Small intestine (tissue), 7 donors: ENCODE data around the gene LASP1NB.
A peak's percentile ranks its signal among the peaks of the same experiment; 100 is the strongest.
"Not testable (repeated sequence)": the region's sequence is repeated elsewhere in the genome, so short reads cannot be mapped to it uniquely, and the experiment has no call there.

Experiments
- DNase-seq, 2 donors: peaks; one replicate each; pipeline versions ENCODE4 v3.0.0 to v3.0.0-alpha.2; 2013
- FAIRE-seq: peaks from 2 replicates; lab custom pipeline; 2012; peaks lifted over from hg19 to GRCh38; lab: Jason Lieb, UNC
- H3K27ac ChIP-seq, 3 donors: one replicate each; pipeline ENCODE4 v1.5.1; 2013; ENCODE audit warnings: low read length in 2 of 3, mild to moderate bottlenecking in 2 of 3, control low read depth in 1 of 3, inconsistent platforms in 1 of 3, low read depth in 1 of 3, moderate library complexity in 1 of 3
- H3K27me3 ChIP-seq, 3 donors: one replicate each; pipeline ENCODE4 v1.6.1; 2013; ENCODE audit warnings: low read length in 3 of 3, inconsistent platforms in 1 of 3; ENCODE audit not compliant: control insufficient read depth in 3 of 3, insufficient read depth in 3 of 3
- H3K36me3 ChIP-seq, 3 donors: one replicate each; pipeline ENCODE4 v1.6.1; 2013; ENCODE audit warnings: low read length in 3 of 3, inconsistent platforms in 1 of 3, low read depth in 1 of 3, mild to moderate bottlenecking in 1 of 3, moderate library complexity in 1 of 3; ENCODE audit not compliant: control insufficient read depth in 3 of 3, insufficient read depth in 2 of 3
- H3K4me1 ChIP-seq, 3 donors: one replicate each; pipeline ENCODE4 v1.6.1; 2013; ENCODE audit warnings: low read length in 2 of 3, inconsistent platforms in 1 of 3, low read depth in 1 of 3, mild to moderate bottlenecking in 1 of 3, moderate library complexity in 1 of 3; ENCODE audit not compliant: control insufficient read depth in 3 of 3, insufficient read depth in 2 of 3
- H3K4me3 ChIP-seq, 3 donors: one replicate each; pipeline ENCODE4 v1.5.1; 2013; ENCODE audit warnings: low read length in 3 of 3, control low read depth in 1 of 3, inconsistent platforms in 1 of 3, low read depth in 1 of 3, mild to moderate bottlenecking in 1 of 3, moderate library complexity in 1 of 3
- H3K9me3 ChIP-seq, 2 donors: one replicate each; pipeline ENCODE4 v1.6.1; 2013; ENCODE audit warnings: low read depth in 1 of 2, low read length in 1 of 2; ENCODE audit not compliant: control insufficient read depth in 2 of 2, insufficient read depth in 1 of 2
- WGBS, 3 donors: extraction: QIAGEN DNeasy Blood & Tissue Kit; methylation state at CpG; one replicate each; pipeline ENCODE4 v1.1.7; 2013; 5-methylcytosine and 5-hydroxymethylcytosine counted together
- donor health status: healthy with polysubstance abuse.
- donor health status: control.
- donor health status: control.
- donor health status: Bipolar disorder and iron deficiency.
- donor health status: healthy.

The LASP1NB gene

DNA sequence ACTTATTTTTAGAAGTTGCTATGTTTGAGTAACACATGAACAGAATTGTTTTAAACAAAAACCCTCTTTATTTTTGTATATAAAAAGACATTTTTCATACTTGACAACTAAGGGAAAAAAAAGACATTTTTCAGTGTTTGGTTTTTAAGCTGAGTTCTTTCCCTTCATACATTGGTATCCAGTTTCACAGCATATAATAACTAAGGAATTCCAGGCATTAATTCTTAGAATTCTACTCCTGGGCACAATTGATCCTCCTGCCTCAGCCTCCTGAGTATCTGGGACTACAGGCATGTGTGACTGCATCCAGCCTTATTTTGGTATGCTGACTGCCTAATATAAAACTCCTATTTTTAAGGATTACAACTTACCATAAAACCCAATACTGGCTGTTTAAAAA, 33.3 kb downstream of the LASP1NB start:
- no peak overlapping the region for H3K27ac ChIP-seq
- no peak for FAIRE-seq

DNA sequence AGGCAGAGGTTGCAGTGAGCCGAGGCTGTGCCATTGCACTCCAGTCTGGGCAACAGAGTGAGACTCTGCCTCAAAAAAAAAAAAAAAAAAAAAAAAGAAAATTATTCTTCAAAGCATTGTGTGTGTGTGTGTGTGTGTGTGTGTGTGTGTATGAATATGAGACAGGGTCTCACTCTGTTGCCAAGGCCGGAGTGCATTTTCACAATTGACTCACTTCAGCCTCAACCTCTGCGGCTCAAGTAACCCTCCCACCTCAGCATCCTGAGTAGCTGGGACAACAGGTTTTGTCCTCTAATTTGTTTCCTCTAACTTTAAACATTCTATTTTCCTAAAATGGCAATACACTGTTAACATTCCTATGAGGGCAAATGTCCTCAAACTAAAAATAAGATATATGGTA, 34.1 kb downstream of the LASP1NB start:
- FAIRE-seq (no peak), DNase-seq (no peak)
- Histone ChIP-seq H3K27ac (no peak overlapping the region), H3K4me1 (no peaks in the 10 kb centered on the region), H3K27me3 (no peaks in the 10 kb centered on the region), H3K4me3 (no peak overlapping the region), H3K36me3 (no peaks in the 10 kb centered on the region), H3K9me3 (no peaks in the 10 kb centered on the region)
- 75 to 91% (median 85%) methylated on average over 3 of the region's 3 CpGs for WGBS, 3 donors

More for the DNA sequence above, 33.3 kb downstream of the LASP1NB start:
- no peaks in the 10 kb centered on the region for H3K36me3 ChIP-seq
- no peak overlapping the region for H3K4me3 ChIP-seq
- H3K27me3 ChIP-seq, result no peaks in the 10 kb centered on the region
- no peaks in the 10 kb centered on the region for H3K4me1 ChIP-seq
- DNase-seq, result no peak
- H3K9me3 ChIP-seq, result no peaks in the 10 kb centered on the region

DNA sequence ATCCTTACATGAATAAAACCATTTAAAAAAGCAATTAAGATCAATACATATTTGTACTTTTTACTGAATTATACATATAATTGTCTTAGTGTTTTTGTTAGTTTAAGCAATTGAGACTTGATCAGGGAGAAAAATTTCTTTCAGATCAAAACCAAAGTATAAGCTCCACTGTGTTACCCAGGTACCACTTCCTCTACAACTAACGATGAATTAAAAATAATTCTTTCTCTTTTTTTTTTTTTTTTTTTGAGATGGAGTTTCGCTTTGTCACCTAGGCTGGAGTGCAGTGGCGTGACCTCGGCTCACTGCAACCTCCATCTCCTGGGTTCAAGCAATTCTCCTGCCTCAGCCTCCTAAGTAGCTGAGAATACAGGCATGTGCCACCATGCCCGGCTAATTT, 35.0 kb downstream of the LASP1NB start:
- no peak for DNase-seq
- Histone ChIP-seq H3K9me3 (no peaks in the 10 kb centered on the region), H3K27ac (no peak overlapping the region), H3K4me3 (no peak overlapping the region), H3K27me3 (no peaks in the 10 kb centered on the region), H3K36me3 (no peaks in the 10 kb centered on the region), H3K4me1 (no peaks in the 10 kb centered on the region)
- FAIRE-seq, result no peak
- 58 to 88% (median 71%) methylated on average over 4 to 5 of the region's 5 CpGs for WGBS, 3 donors

DNA sequence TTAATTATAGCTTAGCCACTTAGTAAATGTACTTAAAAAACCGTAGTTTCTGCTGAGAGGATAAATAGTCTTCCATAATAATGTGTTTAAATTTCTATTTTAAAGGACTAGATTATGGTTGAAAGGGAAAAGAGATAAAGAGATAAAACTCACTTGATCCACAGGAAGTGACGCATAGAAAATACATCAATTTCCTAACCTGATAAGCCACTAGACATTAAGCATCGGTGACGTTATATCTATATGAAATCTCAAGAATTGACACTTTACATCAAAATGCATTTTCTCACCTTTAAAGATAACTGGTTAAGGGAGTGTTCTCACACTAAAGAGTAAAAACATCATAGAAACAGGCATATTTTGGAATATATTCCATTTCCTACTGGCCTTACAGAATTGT, 36.0 kb downstream of the LASP1NB start:
- Histone ChIP-seq H3K27me3 (no peaks in the 10 kb centered on the region), H3K4me1 (no peaks in the 10 kb centered on the region), H3K36me3 (no peaks in the 10 kb centered on the region), H3K9me3 (no peaks in the 10 kb centered on the region), H3K4me3 (no peak overlapping the region), H3K27ac (no peak overlapping the region)
- FAIRE-seq, result no peak
- 52 to 66% (median 55%) methylated on average over 4 of the region's 4 CpGs for WGBS, 3 donors
- no peak for DNase-seq

DNA sequence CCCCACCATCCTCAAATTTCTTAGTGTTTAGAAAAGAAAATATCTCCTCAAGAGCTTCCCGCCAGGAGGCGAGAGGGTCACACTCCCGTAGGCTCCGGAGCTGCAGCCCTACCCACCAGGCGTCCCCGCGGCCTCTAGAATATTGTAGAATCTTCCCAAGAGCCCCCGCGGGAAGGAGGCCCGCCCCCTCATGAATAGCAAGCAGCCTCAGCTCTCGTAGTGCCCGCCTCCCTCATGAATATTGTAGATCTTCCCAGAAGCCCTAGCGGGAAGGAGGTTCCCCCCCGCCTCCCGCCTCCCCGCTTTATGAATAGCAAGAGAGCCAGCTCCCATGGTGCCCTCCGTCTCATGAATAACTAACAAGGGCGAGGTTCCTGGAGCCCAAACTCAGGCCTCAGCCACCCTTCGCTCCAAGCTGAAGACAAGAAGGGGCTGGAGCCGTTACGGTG, 41.9 kb downstream of the LASP1NB start, which contains the start of gene FBXO47:
Gene FBXO47 (minus strand): TSS at position 114 of the 449 bp plus-strand sequence. CDS start 4,378 bp downstream, outside the sequence.
- peak within 1 kb of the TSS in 2 of 3 donors; percentile 7 to 38 for H3K4me3 ChIP-seq
- H3K27ac ChIP-seq, result peak within 1 kb of the TSS in 2 of 3 donors; percentile 37 to 86
- no peaks in the 10 kb centered on the region for H3K36me3 ChIP-seq
- WGBS, 3 donors, result 8 to 23% (median 12%) methylated on average over 21 of the region's 21 CpGs
- H3K27me3 ChIP-seq, result no peaks in the 10 kb centered on the region
- DNase-seq (peak; percentile 89 to 90), FAIRE-seq (no peak)
- peaks cover 0 to 5% (median 2%) of the 10 kb centered on the region in 3 donors for H3K4me1 ChIP-seq
- peaks cover 0 to 3% of the 10 kb centered on the region in 2 donors for H3K9me3 ChIP-seq

DNA sequence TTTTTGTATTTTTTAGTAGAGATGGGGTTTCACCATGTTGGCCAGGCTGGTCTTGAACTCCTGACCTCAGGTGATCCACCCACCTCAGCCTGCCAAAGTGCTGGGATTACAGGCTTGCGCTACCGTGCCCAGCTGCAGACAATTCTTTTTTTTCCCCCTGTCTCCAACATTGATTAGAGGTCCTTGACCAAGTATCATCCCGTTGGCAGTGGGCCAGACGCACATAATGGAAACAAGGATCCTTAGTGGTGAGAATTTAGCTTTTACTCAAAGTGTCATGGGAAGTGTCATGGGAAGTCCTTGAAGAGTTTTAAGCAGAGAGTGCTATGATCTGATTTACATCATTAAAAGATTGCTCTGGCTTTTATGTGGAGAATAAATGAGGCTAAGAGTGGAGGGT, 43.9 kb downstream of the LASP1NB start:
- no peaks in the 10 kb centered on the region for H3K27me3 ChIP-seq
- H3K4me3 ChIP-seq, result no peak overlapping the region
- peaks cover 0 to 3% of the 10 kb centered on the region in 2 donors for H3K9me3 ChIP-seq
- H3K27ac ChIP-seq, result no peak overlapping the region
- DNase-seq (no peak), FAIRE-seq (no peak)
- WGBS, 3 donors, result 66 to 74% (median 72%) methylated on average over 4 of the region's 4 CpGs
- H3K36me3 ChIP-seq, result no peaks in the 10 kb centered on the region
- H3K4me1 ChIP-seq, result peaks cover 0 to 5% (median 2%) of the 10 kb centered on the region in 3 donors

DNA sequence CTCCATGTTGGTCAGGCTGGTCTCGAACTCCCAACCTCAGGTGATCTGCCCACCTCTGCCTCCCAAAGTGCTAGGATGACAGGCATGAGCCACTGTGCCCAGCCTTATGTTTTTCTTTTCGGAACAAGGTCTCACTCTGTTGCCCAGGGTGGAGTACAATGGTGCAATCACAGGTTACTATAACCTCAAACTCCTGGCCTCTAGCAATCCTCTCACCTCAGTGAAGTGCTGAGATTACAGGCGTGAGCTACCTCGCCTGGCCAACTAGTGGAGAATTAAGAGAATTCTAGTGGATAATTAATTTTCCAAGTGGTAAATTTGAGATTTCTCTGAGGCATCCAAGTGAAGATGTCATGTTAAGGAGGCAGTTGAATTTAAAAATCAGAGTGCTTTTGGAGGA, 44.7 kb downstream of the LASP1NB start:
- H3K4me3 ChIP-seq, result no peak overlapping the region
- FAIRE-seq, result no peak
- H3K4me1 ChIP-seq, result peaks cover 0 to 5% (median 2%) of the 10 kb centered on the region in 3 donors
- DNase-seq, result no peak
- H3K27ac ChIP-seq, result no peak overlapping the region
- 47 to 77% (median 53%) methylated on average over 3 to 4 of the region's 4 CpGs for WGBS, 3 donors
- H3K27me3 ChIP-seq, result no peaks in the 10 kb centered on the region
- H3K36me3 ChIP-seq, result no peaks in the 10 kb centered on the region
- peaks cover 0 to 3% of the 10 kb centered on the region in 2 donors for H3K9me3 ChIP-seq

DNA sequence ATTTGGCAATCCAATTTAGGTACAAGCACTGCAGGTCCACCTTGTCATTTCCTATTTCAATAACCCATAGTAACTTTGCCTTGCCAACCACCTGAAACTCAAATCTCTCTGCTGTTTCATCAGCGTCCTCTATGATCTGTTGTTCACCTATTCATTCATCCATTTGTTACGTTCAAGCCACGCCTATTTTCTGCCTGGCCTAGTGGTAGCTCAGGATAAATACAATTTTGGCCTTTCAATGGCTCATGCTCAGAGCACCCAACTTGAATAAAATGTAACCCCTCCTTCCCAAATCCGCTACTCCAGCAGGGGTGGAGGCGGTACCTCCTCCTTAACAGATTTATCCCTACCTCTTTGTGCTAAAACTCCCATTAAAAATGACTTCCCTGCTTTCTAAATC, 45.4 kb downstream of the LASP1NB start:
- H3K4me3 ChIP-seq, result no peak overlapping the region
- H3K27ac ChIP-seq, result no peak overlapping the region
- no peak for FAIRE-seq
- DNase-seq, result no peak
- no peaks in the 10 kb centered on the region for H3K36me3 ChIP-seq
- 70 to 81% (median 77%) methylated on average over 5 of the region's 5 CpGs for WGBS, 3 donors
- H3K4me1 ChIP-seq, result peaks cover 0 to 5% (median 2%) of the 10 kb centered on the region in 3 donors
- no peaks in the 10 kb centered on the region for H3K27me3 ChIP-seq
- H3K9me3 ChIP-seq, result peaks cover 0 to 3% of the 10 kb centered on the region in 2 donors

DNA sequence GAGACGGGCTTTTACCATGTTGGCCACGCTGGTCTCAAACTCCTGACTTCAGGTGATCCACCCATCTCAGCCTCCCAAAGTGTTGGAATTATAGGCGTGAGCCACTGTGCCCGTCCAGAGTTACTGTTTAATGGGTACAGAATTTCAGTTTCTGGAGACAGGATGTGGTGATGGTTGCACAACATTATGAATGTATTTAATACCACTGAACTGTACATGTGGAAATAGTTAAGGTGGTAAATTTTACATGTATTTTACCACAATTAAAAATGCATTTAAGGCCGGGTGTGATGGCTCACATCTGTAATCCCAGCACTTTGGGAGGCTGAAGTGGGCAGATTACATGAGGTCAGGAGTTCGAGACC, 50.8 kb downstream of the LASP1NB start:
- FAIRE-seq, result not testable (repeated sequence)
- peak in 1 of 2 donors; percentile 18 for DNase-seq
- WGBS, 3 donors, result 38 to 66% (median 43%) methylated on average over 6 of the region's 6 CpGs

More for the DNA sequence above, 50.8 kb downstream of the LASP1NB start:
- H3K4me1 ChIP-seq, H3K4me3 ChIP-seq, H3K27ac ChIP-seq, H3K36me3 ChIP-seq, H3K9me3 ChIP-seq, H3K27me3 ChIP-seq: not testable (repeated sequence)
